NB4 (cell line): ENCODE measurements around the gene IFT80.

Source experiments
- DNase-seq: peaks from one replicate; pipeline ENCODE4 v3.0.0; 2010; ENCODE audit warnings: low read depth
- H3K4me3 ChIP-seq: one replicate; pipeline ENCODE4 v1.5.1; 2011; ENCODE audit warnings: mild to moderate bottlenecking, low read depth, low read length, moderate library complexity
- CTCF ChIP-seq: IDR thresholded peaks from one replicate; pipeline ENCODE4 v1.5.1; 2012; ENCODE audit warnings: low read depth, low read length
- MAX ChIP-seq: IDR thresholded peaks from 2 replicates; pipeline ENCODE4 v1.6.1; 2011; ENCODE audit warnings: low read depth, low read length
- MYC ChIP-seq: IDR thresholded peaks from 2 replicates; pipeline ENCODE4 v1.6.1; 2011; ENCODE audit warnings: low read depth, low read length
- POLR2A ChIP-seq: IDR thresholded peaks from 2 replicates; pipeline ENCODE4 v1.6.1; 2011; ENCODE audit warnings: mild to moderate bottlenecking; ENCODE audit not compliant: insufficient read length; ENCODE audit errors: extremely low read depth

The IFT80 gene

DNA sequence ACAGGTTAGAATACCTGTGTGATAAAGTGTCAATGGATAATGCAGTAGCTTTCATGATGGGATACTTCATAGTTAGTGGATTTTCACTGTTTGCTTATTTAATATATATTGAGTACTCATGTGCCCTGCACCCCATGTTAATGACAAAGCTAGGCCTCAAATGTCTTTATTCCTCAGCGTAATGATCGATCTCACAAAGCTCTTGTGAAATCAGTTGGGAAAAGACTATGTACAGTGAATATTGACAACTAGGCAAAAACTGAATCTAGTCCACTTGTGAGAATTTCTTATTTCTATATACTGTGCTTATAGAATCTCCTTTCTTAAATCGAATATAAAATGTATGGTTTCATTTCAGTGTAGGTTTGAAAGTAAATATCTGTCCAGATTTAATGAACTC lies 18.3 kb upstream of the IFT80 start:
- DNase-seq, result no peak
- H3K4me3 ChIP-seq, result no peak overlapping the region
- TF ChIP-seq MAX, result no peak
- no peak for TF ChIP-seq POLR2A
- TF ChIP-seq MYC, result no peak
- TF ChIP-seq CTCF, result no peak

DNA sequence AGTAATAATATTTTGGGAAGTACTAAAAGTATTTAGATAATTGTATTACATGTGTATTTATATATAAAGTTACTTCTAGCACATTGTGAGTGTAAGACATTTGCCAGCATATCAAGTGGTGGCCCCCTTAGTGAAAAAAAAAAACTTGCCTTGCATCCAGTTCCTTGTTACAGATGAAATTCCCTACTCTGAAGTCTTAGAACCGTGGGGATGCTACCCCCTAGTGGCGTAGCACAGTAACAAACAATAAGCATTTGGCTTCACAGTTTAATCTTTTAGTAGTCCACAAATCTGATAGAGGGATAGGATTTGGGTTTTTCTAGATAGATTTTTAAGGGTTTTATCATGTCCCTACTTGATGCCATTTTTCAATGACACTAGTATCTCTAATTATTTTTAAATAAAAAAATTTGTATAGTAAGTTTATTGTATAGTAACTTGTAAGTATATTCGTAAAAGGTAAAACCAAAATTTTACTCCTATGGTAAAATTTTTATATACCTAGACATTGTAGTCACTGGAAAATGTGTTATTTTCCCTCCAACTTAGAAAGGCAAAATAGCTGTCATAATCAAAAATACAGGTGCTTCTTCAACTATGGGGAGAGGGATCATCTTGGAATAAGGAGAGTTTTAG lies 14.7 kb upstream of the IFT80 start:
- H3K4me3 ChIP-seq, result no peak overlapping the region
- DNase-seq, result peak; percentile 80
- TF ChIP-seq POLR2A (no peak), CTCF (peak; percentile 72)

DNA sequence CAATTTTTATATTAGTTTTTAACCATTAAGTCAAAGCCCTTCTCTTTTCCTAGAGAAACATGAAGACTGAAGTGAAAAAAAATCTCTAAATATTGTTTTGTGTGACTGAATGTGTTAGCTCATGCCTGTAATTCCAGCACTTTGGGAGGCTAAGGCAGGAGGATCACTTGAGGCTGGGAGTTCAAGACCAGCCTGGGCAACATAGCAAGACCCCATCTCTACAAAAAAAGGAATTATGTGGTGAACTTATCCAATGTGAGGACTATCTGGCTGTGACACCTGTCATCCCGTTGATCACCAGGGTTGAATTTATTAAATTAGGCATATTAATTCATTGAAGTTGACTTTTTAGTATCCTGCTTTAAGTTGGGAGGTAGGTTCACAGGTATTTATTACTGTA lies 13.5 kb upstream of the IFT80 start:
- TF ChIP-seq POLR2A (no peak), MYC (no peak), CTCF (no peak), MAX (no peak)
- no peak for DNase-seq
- no peak overlapping the region for H3K4me3 ChIP-seq

DNA sequence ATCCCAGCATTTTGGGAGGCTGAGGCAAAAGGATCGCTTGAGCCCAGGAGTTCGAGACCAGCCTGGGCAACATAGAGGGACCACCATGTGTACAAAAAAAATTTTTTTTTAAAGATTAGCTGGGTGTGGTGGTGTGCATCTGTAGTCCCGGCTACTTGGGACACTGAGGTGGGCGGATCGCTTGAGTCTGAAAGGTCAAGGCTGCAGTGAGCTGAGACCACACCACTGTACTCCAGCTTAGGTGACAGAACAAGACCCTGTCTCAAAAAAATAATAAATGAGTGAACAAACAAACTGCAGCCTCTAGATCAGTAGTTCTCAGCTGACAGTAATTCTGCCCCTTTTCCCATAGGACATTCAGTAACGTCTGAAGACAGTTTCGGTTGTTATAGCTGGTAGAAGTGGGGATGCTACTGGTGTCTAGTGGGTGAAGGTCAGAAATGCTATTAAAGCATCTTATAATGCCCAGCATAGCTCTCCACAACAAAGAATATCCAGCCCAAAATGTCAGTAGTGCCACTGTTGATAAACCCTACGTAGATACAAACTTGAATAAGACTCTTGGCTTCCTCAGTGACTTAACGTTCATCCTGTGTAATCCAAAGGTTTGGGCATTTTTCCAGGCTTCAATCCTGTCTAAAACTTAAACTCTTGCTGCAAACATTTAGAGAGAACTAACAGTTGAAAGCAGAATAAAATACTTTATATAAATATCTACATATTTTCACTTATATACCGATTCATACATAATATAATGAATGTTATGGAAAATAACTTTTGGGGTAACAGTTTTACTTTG lies 11.0 kb upstream of the IFT80 start:
- no peak overlapping the region for H3K4me3 ChIP-seq
- TF ChIP-seq MAX (no peak), POLR2A (no peak), CTCF (no peak), MYC (no peak)
- no peak for DNase-seq

DNA sequence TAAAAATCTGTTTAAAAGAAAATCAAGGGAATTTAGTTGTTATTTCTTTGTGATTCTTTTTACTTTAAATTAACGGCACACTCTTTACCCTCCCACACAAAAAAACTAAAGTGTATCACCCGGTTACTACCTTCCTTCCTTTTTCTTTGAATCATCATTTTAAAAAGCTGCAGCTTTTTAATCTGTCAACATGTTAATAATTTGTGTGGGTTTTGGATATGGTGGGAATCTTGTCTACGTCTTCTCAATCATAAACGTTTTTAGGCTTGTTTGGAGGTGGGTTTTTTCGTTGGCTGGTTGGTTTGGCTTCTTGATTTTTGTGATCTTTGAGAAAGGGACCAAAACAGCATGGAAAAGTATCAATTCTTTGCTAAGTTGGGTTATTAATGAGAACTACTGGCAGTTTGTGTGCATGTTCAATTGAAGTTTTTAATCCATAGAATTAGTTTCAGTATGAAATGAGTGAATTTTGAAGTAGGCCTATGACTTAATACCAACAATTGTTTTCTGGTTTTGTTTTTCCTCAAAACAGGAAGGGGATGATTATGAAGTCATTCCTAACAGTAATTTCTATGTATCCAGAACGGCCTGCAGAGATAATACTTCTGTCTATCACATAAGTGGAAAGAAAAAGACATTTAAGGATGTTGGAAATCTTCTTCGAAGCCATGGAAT lies 4.9 kb upstream of the IFT80 start:
- peak overlapping the region; percentile 79 for H3K4me3 ChIP-seq
- no peak for TF ChIP-seq MYC
- TF ChIP-seq MAX, result no peak
- no peak for TF ChIP-seq CTCF
- no peak for TF ChIP-seq POLR2A
- no peak for DNase-seq
